Neural progenitor cell (in vitro differentiated cells): ENCODE data around the gene RTP3. TPM values are rescaled to one million over a fixed set of nuclear protein-coding genes. Genes with fewer than 3 reads are reported as not detected.

ENCODE experiments used
- DNase-seq: peaks from one replicate; pipeline ENCODE4 v3.0.0-alpha.2; 2016; ENCODE audit warnings: low spot score
- H2AFZ ChIP-seq: fragments of 200-600 bp; sonication (generic); replicated peaks from 2 replicates; pipeline ENCODE4 v1.6.1; 2016; ENCODE audit warnings: antibody characterized with exemption
- H3F3A ChIP-seq: fragments of 200-600 bp; sonication (generic); 2 replicates; pipeline ENCODE4 v1.6.1; 2016; ENCODE audit warnings: antibody characterized with exemption, low read depth
- H3K27ac ChIP-seq: fragments of 200-600 bp; sonication (generic); 2 replicates; pipeline ENCODE4 v1.5.1; 2016; ENCODE audit warnings: mild to moderate bottlenecking
- H3K27me3 ChIP-seq: fragments of 200-600 bp; sonication (generic); 2 replicates; pipeline ENCODE4 v1.6.1; 2016; ENCODE audit warnings: mild to moderate bottlenecking, moderate library complexity
- H3K36me3 ChIP-seq: fragments of 200-600 bp; sonication (generic); 2 replicates; pipeline ENCODE4 v1.5.1; 2016
- H3K4me1 ChIP-seq: fragments of 200-600 bp; sonication (generic); 2 replicates; pipeline ENCODE4 v1.6.1; 2016; ENCODE audit warnings: mixed run types
- H3K4me2 ChIP-seq: fragments of 200-600 bp; sonication (generic); 2 replicates; pipeline ENCODE4 v1.6.1; 2016
- H3K4me3 ChIP-seq: fragments of 200-600 bp; sonication (generic); 2 replicates; pipeline ENCODE4 v1.5.1; 2016
- H3K79me2 ChIP-seq: fragments of 200-600 bp; sonication (generic); 2 replicates; pipeline ENCODE4 v1.6.1; 2016; ENCODE audit warnings: low read depth
- H3K9ac ChIP-seq: fragments of 200-600 bp; sonication (generic); 2 replicates; pipeline ENCODE4 v1.6.1; 2016
- H3K9me3 ChIP-seq: fragments of 200-600 bp; sonication (generic); 2 replicates; pipeline ENCODE4 v1.5.1; 2016; ENCODE audit warnings: low read depth
- H4K20me1 ChIP-seq: fragments of 200-600 bp; sonication (generic); 2 replicates; pipeline ENCODE4 v1.6.1; 2016; ENCODE audit warnings: low read depth
- H3K27ac Mint-ChIP-seq: 3 replicates; pipeline ENCODE4 v1.8.0; 2021; ENCODE audit warnings: mixed read lengths
- H3K27me3 Mint-ChIP-seq: 2 replicates; pipeline ENCODE4 v1.8.0; 2022; ENCODE audit warnings: low read depth, mild to moderate bottlenecking, inconsistent platforms, moderate library complexity, mixed read lengths; ENCODE audit not compliant: insufficient read depth
- H3K36me3 Mint-ChIP-seq: 3 replicates; pipeline ENCODE4 v1.8.0; 2021; ENCODE audit warnings: mixed read lengths
- H3K4me1 Mint-ChIP-seq: 3 replicates; pipeline ENCODE4 v1.8.0; 2021; ENCODE audit warnings: mixed read lengths
- H3K4me3 Mint-ChIP-seq: 3 replicates; pipeline ENCODE4 v1.8.0; 2021; ENCODE audit warnings: mild to moderate bottlenecking, moderate library complexity, mixed read lengths
- H3K9me3 Mint-ChIP-seq: 3 replicates; pipeline ENCODE4 v1.8.0; 2020; ENCODE audit warnings: mixed read lengths
- EZH2 ChIP-seq: fragments of 200-600 bp; sonication (generic); IDR thresholded peaks from 2 replicates; pipeline ENCODE4 v1.6.1; 2017; ENCODE audit warnings: antibody characterized with exemption, mild to moderate bottlenecking, moderate library complexity
- EZH2phosphoT487 ChIP-seq: fragments of 200-600 bp; sonication (generic); IDR thresholded peaks from 2 replicates; pipeline ENCODE4 v1.6.1; 2017; ENCODE audit warnings: antibody characterized with exemption
- total RNA-seq: library from RNA; depleted of rRNA; stranded (reverse); fragments of >200 nt; gene quantifications from 2 replicates; pipeline ENCODE4 v1.2.3, GENCODE V29; 2015; ENCODE audit warnings: low replicate concordance
- TF ChIP-seq, protein P1 (sequence below): fragments of 200-600 bp; sonication (generic); IDR thresholded peaks from 2 replicates; pipeline ENCODE4 v1.5.1; 2017; ENCODE audit warnings: antibody characterized with exemption, mild to moderate bottlenecking

RTP3 gene
- total RNA-seq, 1 donor from 2014 or later = not detected

GRCh38 chr3:46501702-46502101 lies 3.9 kb downstream of the RTP3 start:
- Mint-ChIP-seq H3K9me3 (no peaks in the 10 kb centered on the region), H3K4me1 (no peaks in the 10 kb centered on the region), H3K4me3 (no peak overlapping the region), H3K36me3 (no peaks in the 10 kb centered on the region), H3K27me3 (peaks cover 5% of the 10 kb centered on the region), H3K27ac (no peak overlapping the region)
- H3K27ac ChIP-seq = no peak overlapping the region
- H3K36me3 ChIP-seq = no peaks in the 10 kb centered on the region
- no peak overlapping the region for H3K4me3 ChIP-seq
- TF ChIP-seq EZH2 = no peak
- no peak for TF ChIP-seq EZH2phosphoT487
- TF ChIP-seq, protein P1, sequence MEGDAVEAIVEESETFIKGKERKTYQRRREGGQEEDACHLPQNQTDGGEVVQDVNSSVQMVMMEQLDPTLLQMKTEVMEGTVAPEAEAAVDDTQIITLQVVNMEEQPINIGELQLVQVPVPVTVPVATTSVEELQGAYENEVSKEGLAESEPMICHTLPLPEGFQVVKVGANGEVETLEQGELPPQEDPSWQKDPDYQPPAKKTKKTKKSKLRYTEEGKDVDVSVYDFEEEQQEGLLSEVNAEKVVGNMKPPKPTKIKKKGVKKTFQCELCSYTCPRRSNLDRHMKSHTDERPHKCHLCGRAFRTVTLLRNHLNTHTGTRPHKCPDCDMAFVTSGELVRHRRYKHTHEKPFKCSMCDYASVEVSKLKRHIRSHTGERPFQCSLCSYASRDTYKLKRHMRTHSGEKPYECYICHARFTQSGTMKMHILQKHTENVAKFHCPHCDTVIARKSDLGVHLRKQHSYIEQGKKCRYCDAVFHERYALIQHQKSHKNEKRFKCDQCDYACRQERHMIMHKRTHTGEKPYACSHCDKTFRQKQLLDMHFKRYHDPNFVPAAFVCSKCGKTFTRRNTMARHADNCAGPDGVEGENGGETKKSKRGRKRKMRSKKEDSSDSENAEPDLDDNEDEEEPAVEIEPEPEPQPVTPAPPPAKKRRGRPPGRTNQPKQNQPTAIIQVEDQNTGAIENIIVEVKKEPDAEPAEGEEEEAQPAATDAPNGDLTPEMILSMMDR = no peak
- H3K27me3 ChIP-seq = no peaks in the 10 kb centered on the region
- H3K9me3 ChIP-seq = no peaks in the 10 kb centered on the region
- H4K20me1 ChIP-seq = no peaks in the 10 kb centered on the region
- no peaks in the 10 kb centered on the region for H3K4me1 ChIP-seq
- no peak overlapping the region for H3K4me2 ChIP-seq
- H3F3A ChIP-seq = no peaks in the 10 kb centered on the region
- H2AFZ ChIP-seq = no peak overlapping the region
- H3K9ac ChIP-seq = no peak overlapping the region
- DNase-seq = no peak
- H3K79me2 ChIP-seq = no peaks in the 10 kb centered on the region

- Mint-ChIP-seq H3K4me1 (no peaks in the 10 kb centered on the region), H3K27me3 (peaks cover 3% of the 10 kb centered on the region), H3K27ac (no peak overlapping the region), H3K4me3 (no peak overlapping the region), H3K9me3 (no peaks in the 10 kb centered on the region), H3K36me3 (no peaks in the 10 kb centered on the region)
- Histone ChIP-seq H3K36me3 (no peaks in the 10 kb centered on the region), H3K79me2 (no peaks in the 10 kb centered on the region), H3K27ac (no peak overlapping the region), H3K4me3 (no peak overlapping the region), H3K27me3 (no peaks in the 10 kb centered on the region), H2AFZ (no peak overlapping the region), H3F3A (no peaks in the 10 kb centered on the region), H4K20me1 (no peaks in the 10 kb centered on the region), H3K4me1 (no peaks in the 10 kb centered on the region), H3K9ac (no peak overlapping the region), H3K4me2 (no peak overlapping the region), H3K9me3 (no peaks in the 10 kb centered on the region)
- DNase-seq = no peak
- no peak for TF ChIP-seq EZH2
- TF ChIP-seq, protein P1 = no peak
- TF ChIP-seq EZH2phosphoT487 = no peak
These were observed 5.6 kb downstream of the RTP3 start for GRCh38 chr3:46503200-46503874.

DNA sequence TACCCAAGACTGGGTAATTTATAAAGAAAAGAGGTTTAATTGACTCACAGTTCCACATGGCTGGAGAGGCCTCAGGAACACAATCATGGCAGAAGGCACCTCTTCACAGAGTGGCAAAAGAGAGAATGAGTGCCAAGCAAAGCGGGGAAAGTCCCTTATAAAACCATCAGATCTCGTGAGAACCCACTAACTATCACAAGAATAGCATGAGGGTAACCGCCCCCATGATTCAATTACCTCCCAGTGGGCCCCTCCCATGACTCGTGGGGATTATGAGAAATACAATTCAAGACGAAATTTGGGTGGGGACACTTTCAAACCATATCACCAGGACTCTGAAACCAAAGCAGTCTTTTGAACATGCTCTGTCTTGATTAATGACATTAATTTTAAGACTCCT lies 7.0 kb downstream of the RTP3 start:
- Histone ChIP-seq H3K9ac (no peak overlapping the region), H3K4me1 (no peaks in the 10 kb centered on the region), H2AFZ (no peak overlapping the region), H3K27ac (no peak overlapping the region), H4K20me1 (no peaks in the 10 kb centered on the region), H3K36me3 (no peaks in the 10 kb centered on the region), H3K79me2 (no peaks in the 10 kb centered on the region), H3K9me3 (no peaks in the 10 kb centered on the region), H3K27me3 (no peaks in the 10 kb centered on the region), H3F3A (no peaks in the 10 kb centered on the region), H3K4me3 (no peak overlapping the region), H3K4me2 (no peak overlapping the region)
- H3K36me3 Mint-ChIP-seq = no peaks in the 10 kb centered on the region
- H3K27me3 Mint-ChIP-seq = peaks cover 3% of the 10 kb centered on the region
- no peaks in the 10 kb centered on the region for H3K9me3 Mint-ChIP-seq
- H3K27ac Mint-ChIP-seq = no peak overlapping the region
- H3K4me3 Mint-ChIP-seq = no peak overlapping the region
- TF ChIP-seq EZH2 (no peak), EZH2phosphoT487 (no peak)
- TF ChIP-seq, protein P1 = no peak
- no peaks in the 10 kb centered on the region for H3K4me1 Mint-ChIP-seq
- no peak for DNase-seq
